ENCODE data around the gene CUL2.

Gene CUL2

GRCh38 chr10:35090162-35090954, at the start of gene CUL2:
CUL2 (minus strand) TSS chr10:35090341; CDS start chr10:35071317, 19,024 bp downstream.
- in situ Hi-C loops (cut with MboI; ENCODE audit: low sequenced_read_pairs), result no loop called here

- in situ Hi-C loops (cut with MboI; ENCODE audit: low sequenced_read_pairs), result no loop called here
These were observed 46.2 kb upstream of the CUL2 start for GRCh38 chr10:35136263-35136815.

GRCh38 chr10:35135861-35136260, 45.7 kb upstream of the CUL2 start:
- in situ Hi-C loops (cut with MboI; ENCODE audit: low sequenced_read_pairs), result no loop called here

GRCh38 chr10:35133586-35133985, 43.4 kb upstream of the CUL2 start:
- in situ Hi-C loops (cut with MboI; ENCODE audit: low sequenced_read_pairs), result no loop called here

- in situ Hi-C loops (cut with MboI; ENCODE audit: low sequenced_read_pairs), result no loop called here
These were observed 42.6 kb upstream of the CUL2 start for GRCh38 chr10:35132727-35133126.

- in situ Hi-C loops (cut with MboI; ENCODE audit: low sequenced_read_pairs), result no loop called here
These were observed 40.5 kb upstream of the CUL2 start for GRCh38 chr10:35130663-35131062.

GRCh38 chr10:35129185-35129674, 39.1 kb upstream of the CUL2 start:
- in situ Hi-C loops (cut with MboI; ENCODE audit: low sequenced_read_pairs), result no loop called here

- in situ Hi-C loops (cut with MboI; ENCODE audit: low sequenced_read_pairs), result no loop called here
These were observed 37.2 kb upstream of the CUL2 start for GRCh38 chr10:35127289-35127891.

- in situ Hi-C loops (cut with MboI; ENCODE audit: low sequenced_read_pairs), result no loop called here
These were observed 36.6 kb upstream of the CUL2 start, which contains the start of gene CREM for GRCh38 chr10:35126530-35127288. CREM (plus strand) TSS chr10:35126846; CDS start chr10:35137836, 10,990 bp downstream.

GRCh38 chr10:35126062-35126529, 36.0 kb upstream of the CUL2 start:
- in situ Hi-C loops (cut with MboI; ENCODE audit: low sequenced_read_pairs), result no loop called here

GRCh38 chr10:35124540-35124939, 34.4 kb upstream of the CUL2 start:
- in situ Hi-C loops (cut with MboI; ENCODE audit: low sequenced_read_pairs), result no loop called here

- in situ Hi-C loops (cut with MboI; ENCODE audit: low sequenced_read_pairs), result no loop called here
These were observed 29.2 kb upstream of the CUL2 start for GRCh38 chr10:35119378-35119777.

- in situ Hi-C loops (cut with MboI; ENCODE audit: low sequenced_read_pairs), result no loop called here
These were observed 22.4 kb upstream of the CUL2 start for GRCh38 chr10:35112571-35112970.

GRCh38 chr10:35103882-35104281, 13.7 kb upstream of the CUL2 start:
- in situ Hi-C loops (cut with MboI; ENCODE audit: low sequenced_read_pairs), result no loop called here

GRCh38 chr10:35097510-35097909, 7.4 kb upstream of the CUL2 start:
- in situ Hi-C loops (cut with MboI; ENCODE audit: low sequenced_read_pairs), result no loop called here

- in situ Hi-C loops (cut with MboI; ENCODE audit: low sequenced_read_pairs), result no loop called here
These were observed 6.2 kb upstream of the CUL2 start for GRCh38 chr10:35096312-35096711.

- in situ Hi-C loops (cut with MboI; ENCODE audit: low sequenced_read_pairs), result no loop called here
These were observed 2.7 kb upstream of the CUL2 start for GRCh38 chr10:35092851-35093250.

GRCh38 chr10:35091994-35092790, 2.1 kb upstream of the CUL2 start:
- in situ Hi-C loops (cut with MboI; ENCODE audit: low sequenced_read_pairs), result no loop called here

GRCh38 chr10:35089611-35090161, 455 bp downstream of the CUL2 start:
- in situ Hi-C loops (cut with MboI; ENCODE audit: low sequenced_read_pairs), result no loop called here

GRCh38 chr10:35083242-35083641, 6.9 kb downstream of the CUL2 start:
- in situ Hi-C loops (cut with MboI; ENCODE audit: low sequenced_read_pairs), result no loop called here

All from hTERT RPE-1 (cell line).